ENCODE results near the gene ADARB2.

The ADARB2 gene

DNA sequence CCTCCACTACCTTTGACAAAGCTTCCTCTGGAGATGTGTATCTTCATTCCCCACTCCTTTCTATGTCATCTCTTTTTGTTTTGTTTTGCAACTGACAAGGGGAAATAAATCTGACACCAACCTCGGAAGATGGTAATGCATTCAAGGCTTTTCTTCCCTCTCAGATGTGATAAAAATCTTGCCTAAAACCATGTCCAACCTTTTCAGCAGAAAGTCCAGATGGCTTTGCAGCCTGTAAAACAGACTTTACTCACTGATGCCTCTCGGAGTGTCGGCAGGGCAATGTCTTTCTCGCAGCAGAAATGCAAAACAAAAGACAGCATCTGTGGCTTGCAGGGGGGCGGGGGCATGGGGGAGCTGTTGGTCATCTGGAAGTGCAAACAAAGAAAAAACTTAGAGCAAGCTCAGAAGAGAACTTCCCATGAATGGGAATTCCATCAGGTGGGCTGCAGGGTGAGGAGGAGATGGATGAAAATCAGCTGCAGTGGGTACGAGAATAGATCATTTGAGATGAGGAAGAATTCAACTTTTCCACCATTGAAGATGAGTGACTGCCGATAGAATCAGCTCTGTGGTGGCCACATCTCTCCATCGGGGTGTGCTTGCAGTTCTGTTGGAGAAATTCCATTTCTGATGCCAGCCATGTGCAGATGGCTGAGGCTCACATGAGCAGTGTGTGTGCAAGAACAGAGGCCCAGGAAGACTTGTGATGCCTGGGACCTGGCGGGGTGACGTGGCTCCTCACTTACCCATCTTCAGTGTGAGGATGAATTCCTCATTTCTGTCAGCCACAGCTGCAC, 443.5 kb downstream of the ADARB2 start:
- DNase-seq = no peak

DNA sequence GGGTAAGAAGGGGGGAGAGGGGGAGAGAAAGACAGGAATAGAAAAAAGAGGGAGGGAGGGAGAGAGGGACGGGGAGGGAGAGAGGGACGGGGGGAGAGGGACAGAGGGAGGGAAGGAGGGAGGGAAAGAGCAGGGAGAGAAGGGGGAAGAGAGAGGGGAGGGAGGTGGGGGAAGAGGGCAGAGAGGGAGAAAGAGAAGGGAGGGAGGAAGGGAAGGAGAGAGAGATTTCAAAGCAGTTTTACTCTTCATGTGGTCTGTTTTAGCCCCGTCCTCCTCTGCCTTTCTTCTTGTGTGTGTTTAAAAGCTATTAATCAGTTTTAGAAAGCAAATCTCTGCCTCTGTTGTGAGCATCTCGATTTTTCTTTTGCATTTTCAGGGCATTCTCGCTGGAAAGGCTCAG, 444.2 kb downstream of the ADARB2 start:
- DNase-seq = no peak

DNA sequence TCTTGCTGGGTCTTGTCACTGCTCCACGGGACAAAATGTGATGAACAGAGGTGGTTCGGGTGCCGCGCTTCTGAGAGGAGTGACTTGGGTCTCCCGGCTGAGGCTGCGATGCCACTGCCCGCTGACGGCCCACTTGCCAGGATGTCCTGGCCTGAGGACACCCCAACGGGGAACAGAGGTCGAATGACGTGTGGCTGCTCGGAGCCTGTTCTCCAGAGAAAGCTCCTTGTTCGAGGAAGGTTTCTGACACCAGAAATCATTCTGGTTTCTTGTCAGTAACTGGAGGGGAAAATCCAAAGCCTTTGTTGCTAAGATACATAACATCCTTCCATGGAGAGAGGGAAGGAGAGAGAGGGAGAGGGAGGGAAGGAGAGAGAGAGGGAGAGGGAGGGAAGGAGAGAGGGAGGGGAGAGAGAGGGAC, 444.7 kb downstream of the ADARB2 start:
- no peak for DNase-seq

DNA sequence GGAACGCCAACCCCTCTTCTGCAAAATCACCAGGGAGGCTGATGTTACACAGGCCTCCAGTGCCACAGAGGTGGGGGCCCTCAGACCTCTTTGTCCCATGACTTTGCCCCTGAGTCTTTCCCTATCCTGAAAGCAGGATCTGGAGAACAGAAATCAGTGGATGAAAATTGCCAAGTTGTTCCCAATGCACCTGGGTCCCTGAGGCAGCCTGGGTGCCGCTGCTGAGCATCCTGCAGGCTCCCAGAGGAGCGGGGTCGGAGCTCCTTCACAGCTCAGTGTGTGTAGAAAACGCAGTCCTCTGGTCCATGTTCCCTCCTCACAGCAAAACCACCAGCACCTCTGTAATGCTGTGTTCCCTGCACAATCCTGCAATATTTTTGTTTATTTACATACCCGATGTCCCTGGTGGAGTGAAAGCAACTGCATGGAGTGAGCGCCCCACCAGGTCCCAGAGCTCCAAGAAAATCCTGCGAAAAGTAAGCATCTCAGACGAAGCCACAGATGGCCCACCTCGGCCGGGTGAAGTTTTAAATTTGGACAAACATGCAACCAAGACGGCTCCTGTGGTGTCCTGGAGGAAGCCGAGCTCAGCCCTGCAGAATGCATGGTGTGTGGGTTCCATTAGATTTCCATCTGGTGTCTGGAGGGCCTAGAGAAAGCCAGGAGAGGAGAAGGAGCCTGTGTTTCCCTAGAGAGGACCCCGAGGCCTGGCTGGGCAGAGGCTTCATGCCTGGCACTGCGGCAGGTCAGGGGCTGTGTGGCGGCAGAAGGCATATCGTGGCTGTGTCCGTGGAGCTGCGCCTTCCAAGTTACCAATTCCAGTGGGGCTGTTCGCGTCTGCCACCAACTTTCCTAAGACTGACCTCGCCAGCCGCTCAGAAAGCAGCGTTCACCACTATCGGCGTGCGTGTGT, 445.9 kb downstream of the ADARB2 start:
- DNase-seq = no peak

DNA sequence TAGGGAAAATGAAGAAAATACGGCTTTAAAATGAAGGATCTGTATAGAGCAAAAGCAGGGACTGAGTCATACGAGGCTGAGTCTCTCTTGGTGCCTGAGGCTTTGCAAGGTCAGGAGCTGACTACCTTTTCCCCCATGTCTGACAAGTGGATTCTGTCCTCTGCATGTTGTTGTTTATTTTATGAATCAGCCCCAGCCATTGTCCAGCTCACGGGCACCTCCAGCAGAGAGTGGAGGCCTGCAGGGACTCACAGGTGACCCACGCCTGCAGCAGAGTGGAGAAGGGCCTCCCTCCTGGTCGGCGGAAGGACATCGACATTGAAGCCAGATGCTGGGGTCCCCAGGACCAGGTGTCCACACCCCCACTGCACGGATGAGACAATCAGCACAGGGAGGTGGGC, 447.3 kb downstream of the ADARB2 start:
- no peak for DNase-seq

DNA sequence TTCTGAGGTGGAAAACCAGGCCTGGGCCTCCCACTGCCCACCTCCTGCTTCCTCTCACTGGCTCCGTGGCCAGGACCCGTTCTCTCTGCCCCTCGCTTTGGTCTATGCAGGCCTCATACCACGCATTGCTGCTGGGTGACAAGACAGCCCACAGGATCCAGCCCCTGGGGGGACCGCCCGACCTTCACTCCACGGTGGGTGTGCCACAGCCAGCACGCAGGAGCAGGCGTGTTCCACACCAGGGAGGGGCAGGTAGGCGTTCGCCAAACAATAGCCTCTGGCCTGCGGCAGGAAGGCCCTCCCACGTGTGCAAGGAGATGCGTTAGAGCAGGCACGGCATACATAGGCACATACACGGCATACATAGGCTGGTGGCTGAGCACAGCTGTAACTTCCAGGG, 447.7 kb downstream of the ADARB2 start:
- DNase-seq = no peak

DNA sequence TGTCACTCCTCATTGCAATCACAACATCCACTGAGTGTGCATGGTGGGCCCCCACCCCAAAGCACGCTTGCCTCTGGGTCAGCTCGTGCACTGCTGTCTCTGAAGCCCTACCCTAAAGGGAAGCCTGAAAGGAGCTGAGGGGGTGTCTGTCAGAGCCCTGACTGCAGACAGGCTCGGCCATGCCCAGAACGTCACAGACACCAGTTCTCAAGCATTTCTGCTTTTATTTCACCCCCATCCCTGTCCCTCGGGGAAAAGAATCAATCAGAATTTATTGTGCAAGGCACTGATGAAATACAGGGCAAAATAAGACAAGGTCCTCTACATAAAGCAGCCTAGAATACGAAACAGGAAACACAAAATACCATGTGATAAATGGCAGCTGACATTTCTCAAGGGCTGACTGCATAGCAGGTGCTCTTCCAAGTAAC, 449.3 kb downstream of the ADARB2 start:
- no peak for DNase-seq

DNA sequence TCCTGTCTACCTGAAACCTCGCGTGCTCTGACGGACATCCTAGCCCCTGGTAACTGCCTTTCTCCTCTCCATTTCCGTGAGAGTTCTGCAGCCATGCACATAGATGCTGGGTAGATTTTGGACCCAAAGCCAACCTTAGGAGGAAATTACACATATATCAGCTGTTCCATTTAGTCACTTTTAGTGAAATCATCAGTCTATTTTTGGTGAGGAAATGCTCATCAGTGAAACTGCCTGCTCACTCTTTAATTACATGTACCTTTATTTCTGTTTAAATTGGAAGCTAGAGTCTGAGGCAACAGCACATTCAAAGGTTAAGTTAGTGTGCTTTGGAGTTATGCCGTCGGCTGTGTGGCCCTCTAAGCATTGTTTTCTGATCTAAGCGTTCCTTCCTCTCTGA, 449.8 kb downstream of the ADARB2 start:
- no peak for DNase-seq

DNA sequence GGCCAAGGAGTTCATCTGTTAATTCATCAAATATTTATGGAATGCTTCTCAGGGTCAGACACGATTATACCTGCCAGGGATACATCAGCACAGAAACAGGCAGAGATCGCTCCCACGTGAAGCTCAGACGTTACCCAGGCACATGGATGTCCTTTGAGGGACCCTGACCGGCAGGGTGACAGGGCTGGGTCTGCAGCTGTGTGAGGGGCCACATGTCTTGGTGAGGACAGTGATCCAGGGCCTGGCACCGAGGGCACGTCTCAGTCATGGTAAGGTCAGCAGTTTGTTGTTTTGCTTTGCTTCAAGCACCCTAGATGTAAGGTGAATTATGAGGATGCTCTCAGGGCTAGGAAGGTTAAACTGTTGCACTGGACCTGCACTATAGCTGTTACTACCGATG, 453.2 kb downstream of the ADARB2 start:
- no peak for DNase-seq

DNA sequence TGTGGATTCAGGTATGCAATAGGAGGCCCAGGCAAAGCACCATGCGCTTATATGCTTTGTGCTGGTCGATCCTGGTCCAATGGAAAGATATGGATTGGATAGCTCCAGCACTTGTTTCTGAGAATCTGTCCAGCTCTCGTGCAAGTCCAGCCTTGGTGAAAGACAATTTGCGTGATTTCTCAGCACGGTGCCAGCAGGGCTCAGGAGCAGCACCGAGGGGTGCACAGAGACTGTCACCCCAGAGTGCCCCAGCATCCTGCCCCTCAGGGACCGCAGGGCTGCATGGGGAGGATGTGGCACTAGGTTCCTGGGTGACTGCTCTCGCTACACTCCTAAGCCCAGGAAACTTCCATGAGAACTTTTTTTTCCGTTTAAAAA, 455.9 kb downstream of the ADARB2 start:
- DNase-seq = no peak

DNA sequence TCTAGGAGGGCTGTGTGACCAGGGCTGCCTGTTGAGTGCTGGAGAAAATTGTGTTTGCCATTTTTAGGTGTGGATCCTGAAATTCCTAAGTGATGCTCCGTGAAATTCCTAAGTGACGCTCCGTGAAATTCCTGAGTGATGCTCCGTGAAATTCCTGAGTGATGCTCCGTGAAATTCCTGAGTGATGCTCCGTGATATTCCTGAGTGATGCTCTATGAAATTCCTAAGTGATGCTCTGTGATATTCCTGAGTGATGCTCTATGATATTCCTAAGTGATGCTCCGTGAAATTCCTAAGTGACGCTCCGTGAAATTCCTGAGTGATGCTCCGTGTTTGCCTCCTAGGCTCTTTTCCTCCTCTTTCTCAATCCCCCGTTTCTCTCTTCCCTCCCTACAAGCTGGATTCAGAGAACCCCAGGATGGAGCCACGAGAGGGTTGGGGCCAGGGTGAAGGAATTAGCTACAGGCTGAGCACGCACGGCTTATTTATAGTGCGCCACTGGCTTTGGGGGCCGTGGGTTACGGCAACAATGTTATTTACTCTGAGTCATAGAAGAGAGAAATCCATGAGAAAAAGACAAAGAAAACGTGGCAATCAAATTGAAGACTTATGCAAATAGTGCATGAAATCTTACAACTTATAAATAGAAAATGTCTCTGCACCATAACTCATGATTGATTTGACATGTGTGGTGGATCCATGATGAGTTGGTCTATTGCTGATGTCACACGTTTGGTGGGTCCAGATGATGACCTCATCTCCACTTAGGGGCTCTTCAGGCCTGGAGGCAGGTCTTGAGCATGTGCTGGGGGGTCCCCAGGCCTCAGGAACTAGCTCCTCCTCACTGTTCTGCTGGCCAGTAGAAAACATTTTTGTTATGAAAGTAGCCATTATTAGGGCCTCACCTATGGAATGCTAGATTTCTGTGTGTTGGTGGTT, 456.6 kb downstream of the ADARB2 start:
- no peak for DNase-seq

DNA sequence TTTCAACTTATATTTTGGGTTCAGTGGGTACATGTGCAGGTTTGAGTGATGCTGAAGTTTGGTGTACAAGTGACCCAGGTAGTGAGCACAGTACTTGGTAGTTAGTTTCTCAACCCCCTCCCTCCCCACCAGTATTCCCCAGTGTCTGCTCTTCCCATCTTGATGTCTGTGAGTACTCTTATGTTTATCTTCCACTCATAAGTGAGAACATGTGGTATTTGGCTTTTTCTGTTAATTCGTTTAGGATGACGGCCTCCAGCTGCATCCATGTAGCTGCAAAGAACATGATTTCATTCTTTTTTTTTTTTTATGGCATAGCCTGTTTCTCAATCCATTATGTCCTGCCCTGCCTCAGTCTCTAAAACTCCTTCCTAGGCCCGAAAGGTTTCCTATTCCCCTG, 459.0 kb downstream of the ADARB2 start:
- DNase-seq = no peak

DNA sequence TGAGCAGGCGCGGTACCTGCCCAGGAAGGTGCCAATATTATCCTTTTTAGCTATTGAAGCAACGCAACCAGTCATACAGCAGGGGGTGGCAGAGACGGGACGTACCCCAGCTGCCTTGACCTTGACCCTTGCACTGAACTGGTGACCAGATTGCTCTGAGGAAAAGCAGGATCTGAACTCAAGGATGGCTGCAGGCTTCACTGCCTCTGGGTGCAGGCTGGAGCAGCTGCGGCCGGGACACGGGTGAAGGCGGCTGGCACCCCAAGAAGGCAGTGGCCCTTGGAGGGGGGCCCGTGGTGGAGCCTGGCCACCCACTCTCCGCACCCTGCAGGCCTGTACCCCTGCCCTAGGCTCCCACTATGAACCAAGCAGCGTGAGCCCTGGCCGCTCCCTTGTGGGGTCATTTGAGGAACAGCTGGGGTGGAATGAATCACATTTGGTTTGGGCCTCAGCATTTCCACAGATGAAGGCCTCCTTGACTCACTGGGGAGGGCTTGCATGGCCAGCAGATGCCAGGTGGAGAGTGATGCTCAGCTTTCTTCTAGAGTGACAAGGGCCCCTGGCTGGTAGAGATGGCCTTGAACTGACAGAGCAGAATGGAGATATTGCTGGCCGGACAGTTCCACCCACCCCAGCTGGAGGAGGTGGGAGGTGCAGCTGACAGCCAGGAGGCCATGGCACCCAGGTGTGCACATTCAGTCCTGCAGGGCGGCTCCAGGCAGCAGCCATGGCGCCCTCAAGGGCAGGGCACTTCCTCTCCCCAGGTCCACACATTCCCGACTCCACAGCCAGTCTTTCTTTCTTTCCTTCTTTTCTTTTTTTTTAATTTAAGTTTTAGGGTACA, 462.4 kb downstream of the ADARB2 start:
- DNase-seq = no peak

DNA sequence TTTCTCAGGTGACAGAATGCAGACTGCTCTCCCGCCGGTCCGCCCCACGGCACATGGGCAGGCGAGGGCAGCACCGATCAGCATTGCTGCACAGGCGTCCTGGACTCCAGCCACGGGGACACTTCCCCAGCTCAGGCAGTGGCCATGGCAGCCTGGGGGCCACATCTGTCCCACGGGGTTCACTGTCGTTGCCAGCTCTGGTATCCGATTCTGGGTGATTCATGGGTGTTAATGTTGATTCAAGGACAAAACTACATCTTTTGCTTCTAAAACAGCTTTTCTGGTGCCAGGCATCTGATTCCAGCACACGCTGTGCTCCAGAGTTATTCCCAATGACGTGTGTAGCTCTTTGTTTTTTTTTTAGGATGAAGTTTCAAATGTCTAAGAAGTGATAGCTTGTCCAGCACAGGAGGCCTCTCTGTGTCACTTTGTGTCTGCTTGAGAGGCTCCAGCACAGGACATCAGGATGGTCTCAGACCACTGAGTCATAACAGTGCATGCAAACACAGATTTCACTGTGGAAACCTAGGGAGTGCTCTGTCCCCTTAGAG, 463.1 kb downstream of the ADARB2 start:
- DNase-seq = no peak

DNA sequence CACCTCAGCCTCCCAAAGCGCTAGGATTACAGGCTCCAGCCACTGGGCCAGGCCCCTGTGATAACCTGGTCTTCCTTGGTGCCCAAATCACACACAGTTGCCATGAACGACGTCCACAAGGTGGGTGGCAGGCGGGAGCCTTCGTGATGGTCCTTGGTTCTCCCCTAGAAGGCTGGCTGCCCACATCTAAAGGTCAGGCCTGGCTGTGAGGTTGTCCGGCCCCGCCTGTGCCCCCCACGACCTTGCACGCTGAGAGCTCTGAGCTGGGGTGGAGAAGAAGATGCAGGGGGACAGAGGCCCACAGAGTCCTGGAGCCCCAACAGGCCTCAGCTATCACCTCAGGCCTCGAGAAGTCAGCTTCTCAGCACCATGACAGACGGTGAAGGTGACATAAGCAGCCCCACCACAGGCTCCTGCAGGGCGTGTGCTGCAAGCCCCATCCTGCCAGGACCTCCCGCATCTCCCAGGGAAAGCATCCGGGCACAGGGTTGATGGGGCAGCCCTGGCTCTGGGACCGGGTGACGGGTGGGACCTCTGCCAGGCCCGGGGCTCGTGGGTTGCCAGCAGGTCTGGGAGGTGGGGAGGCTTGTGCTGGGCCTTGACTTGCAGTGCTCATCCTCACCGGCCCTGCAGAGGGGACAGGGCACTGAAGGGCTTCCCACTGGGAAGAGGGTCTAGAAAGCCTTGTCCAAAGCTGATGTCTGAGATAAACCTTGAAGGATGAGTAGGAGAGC, 463.8 kb downstream of the ADARB2 start:
- DNase-seq = no peak

DNA sequence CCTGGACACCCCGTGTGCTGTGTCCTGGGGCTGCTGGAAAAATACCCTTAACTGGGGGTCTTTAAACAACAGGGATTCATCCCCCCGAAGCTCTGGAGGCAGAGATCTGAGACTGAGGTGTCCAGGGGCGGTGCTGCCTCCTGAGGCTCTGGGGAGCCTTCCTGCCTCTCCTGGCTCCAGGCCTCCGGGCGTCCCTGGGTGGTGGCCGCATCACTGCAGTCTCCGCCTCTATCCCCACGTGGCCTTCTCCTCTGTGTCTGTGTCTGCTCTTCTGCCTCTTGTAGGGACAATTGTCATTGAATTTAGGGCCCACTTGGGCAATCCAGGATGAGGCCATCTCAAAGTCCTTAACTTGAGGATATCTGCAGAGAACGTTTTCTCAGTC, 464.6 kb downstream of the ADARB2 start:
- no peak for DNase-seq

DNA sequence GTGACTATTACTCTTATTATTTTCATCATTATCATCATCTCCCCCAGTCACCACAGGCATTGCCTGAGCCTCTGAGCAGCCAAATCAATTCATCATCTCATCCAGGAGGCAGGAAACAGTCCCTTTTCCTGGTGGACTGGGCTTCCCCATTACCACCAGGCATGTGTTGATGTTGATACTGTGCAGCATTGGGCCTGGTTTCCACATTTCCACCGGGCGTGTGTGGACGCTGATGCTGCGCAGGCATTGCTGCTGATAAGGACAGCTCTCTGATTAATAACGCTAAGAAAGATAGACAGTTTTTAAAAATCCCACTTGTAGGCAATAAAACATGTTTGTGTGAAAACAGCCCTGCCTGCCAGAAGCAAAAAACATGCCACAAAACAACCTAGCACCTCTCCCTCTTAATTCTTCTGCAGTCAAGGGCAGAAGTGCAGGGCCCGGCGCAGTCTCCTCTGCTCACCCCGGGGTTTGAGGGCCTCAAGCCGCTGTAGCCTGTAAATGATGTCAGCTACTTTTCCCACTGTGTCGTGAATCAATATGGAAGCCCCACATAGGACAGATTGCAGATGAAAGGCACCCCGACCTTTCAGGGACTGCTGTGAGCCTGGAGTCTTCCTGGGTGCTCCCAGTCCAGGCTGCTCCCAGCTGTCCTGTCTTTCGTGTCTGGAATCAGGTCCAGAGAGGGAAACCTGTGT, 465.1 kb downstream of the ADARB2 start:
- DNase-seq = no peak

DNA sequence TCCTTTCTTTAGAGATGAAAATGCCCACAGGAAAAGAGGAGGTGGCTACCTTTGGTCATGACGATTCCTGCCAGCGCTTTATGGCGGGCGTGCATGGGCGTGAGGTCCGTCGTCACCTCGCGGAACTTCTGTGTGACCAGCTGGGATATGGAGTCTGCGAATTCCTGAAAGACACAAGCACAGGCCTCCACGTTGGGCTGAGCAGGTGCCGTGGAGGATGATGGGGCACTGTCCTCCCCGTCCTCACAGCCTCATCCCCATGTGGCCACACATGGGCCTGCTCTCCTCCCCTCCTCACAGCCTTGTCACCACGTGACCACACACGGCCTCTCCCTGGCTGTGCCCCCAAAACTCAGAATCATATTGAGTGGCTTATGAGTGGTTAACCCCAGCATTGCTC, 466.4 kb downstream of the ADARB2 start:
- DNase-seq = no peak

DNA sequence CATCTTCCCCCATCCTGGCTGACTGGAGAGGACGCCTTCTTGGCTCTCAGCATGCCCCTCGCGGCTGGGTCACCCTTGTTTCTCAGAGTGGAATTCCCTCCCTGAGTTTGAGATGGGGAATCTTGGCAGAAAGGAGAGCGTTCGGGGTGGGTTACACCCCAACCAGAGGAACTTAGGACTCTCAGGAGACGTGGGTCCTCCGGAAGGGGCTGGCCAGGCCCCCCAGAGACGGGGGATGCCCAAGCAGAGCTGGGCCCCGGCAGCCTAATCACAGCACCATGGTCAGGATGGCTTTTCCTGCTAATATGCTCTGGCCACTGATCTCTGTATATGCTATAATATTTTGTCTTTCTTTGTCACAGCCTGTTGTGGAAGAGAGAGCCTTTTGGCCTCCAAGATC, 466.8 kb downstream of the ADARB2 start:
- DNase-seq = no peak

DNA sequence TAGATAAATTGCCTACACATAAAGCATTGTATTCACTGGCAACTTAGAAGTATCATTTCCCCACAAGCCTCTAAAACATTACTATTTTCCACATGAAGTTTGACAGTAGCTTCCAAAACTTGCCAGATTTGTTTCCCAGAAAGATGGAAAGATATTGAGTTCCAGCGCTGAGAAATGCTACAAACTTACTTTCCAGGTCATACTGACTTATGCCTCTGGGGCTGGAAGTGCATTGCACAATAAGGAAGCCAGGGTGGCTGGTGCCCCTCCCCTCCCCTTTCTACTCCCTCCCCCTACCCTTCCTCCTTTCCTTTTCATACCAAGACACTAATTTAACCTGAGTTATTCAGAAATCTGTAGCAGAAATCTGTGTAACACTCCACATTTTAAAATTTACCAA, 468.5 kb downstream of the ADARB2 start:
- DNase-seq = no peak

Measured in NCI-H1105 treated with DMSO at 0.1 percent for 48 hours (cell line).